PC-3 (cell line): Measurements from ENCODE around the gene GNB2.

Source experiments
- CTCF ChIP-seq: fragments of 300-600 bp; sonication (generic); conservative IDR thresholded peaks from 2 replicates; pipeline ENCODE4 v1.5.1; 2017; ENCODE audit warnings: antibody characterized with exemption, low read depth, mild to moderate bottlenecking, low read length
- EZH2 ChIP-seq: fragments of 300-600 bp; sonication (generic); IDR thresholded peaks from one replicate; pipeline ENCODE4 v1.6.1; 2017; ENCODE audit warnings: antibody characterized with exemption, mild to moderate bottlenecking, low read length; ENCODE audit not compliant: unreplicated experiment
- EZH2phosphoT487 ChIP-seq: fragments of 300-600 bp; sonication (generic); IDR thresholded peaks from 2 replicates; pipeline ENCODE4 v1.6.1; 2018; ENCODE audit warnings: mild to moderate bottlenecking, antibody characterized with exemption, low read length, borderline replicate concordance

- TF ChIP-seq CTCF (no peak), EZH2 (no peak), EZH2phosphoT487 (no peak)
Measured at GRCh38 chr7:100681491-100682227, 8.1 kb downstream of the GNB2 start.
